Stomach (tissue), 4 donors: ENCODE measurements around the gene SMIM24.

Source experiments
- CTCF ChIP-seq, 7 experiments: fragments of 450-650 bp in 4 of 7; fragments of 200-600 bp in 3 of 7; sonication (generic) in 3 of 7; IDR thresholded peaks; one replicate each; pipeline ENCODE4 v1.5.1; 2016 to 2019; ENCODE audit warnings: antibody characterized with exemption in 7 of 7, control low read depth in 2 of 7, mild to moderate bottlenecking in 1 of 7
- POLR2A ChIP-seq, 4 donors: fragments of 450-650 bp; IDR thresholded peaks; one replicate each; pipeline ENCODE4 v1.6.1; 2016; ENCODE audit warnings: antibody characterized with exemption in 4 of 4, control low read depth in 2 of 4, mild to moderate bottlenecking in 1 of 4, moderate library complexity in 1 of 4

- no peak for TF ChIP-seq CTCF (IDR thresholded peaks at IDR 0.05)
- no peak for TF ChIP-seq POLR2A (IDR thresholded peaks at IDR 0.05)
Measured at GRCh38 chr19:3507371-3508120, 27.2 kb upstream of the SMIM24 start.
